H9 (cell line): ENCODE measurements around the gene ABCA7. TPM values are rescaled to one million over a fixed set of nuclear protein-coding genes. Genes with fewer than 3 reads are reported as not detected.

Experiments used
- DNase-seq: peaks from one replicate; pipeline ENCODE4 v3.0.0-alpha.2; 2017
- H2AFZ ChIP-seq: one replicate; pipeline ENCODE4 v1.6.1; 2013; ENCODE audit warnings: mild to moderate bottlenecking, low read length, control low read depth, moderate library complexity
- H2AK5ac ChIP-seq: 2 replicates; pipeline ENCODE4 v1.6.1; 2013; ENCODE audit warnings: low read length, control low read depth, mixed read lengths; ENCODE audit not compliant: insufficient read length
- H2BK120ac ChIP-seq: one replicate; pipeline ENCODE4 v1.6.1; 2013; ENCODE audit warnings: low read depth, mild to moderate bottlenecking, low read length, control low read depth, inconsistent platforms; ENCODE audit not compliant: poor library complexity, severe bottlenecking
- H2BK12ac ChIP-seq: 2 replicates; pipeline ENCODE4 v1.6.1; 2013; ENCODE audit warnings: low read length, control low read depth, mixed read lengths, low read depth; ENCODE audit not compliant: insufficient read length
- H2BK15ac ChIP-seq: 2 replicates; pipeline ENCODE4 v1.6.1; 2013; ENCODE audit warnings: low read depth, low read length, control low read depth
- H2BK20ac ChIP-seq: one replicate; pipeline ENCODE4 v1.6.1; 2013; ENCODE audit warnings: low read depth, mild to moderate bottlenecking, low read length, control low read depth, inconsistent platforms; ENCODE audit not compliant: poor library complexity, severe bottlenecking
- H2BK5ac ChIP-seq: 2 replicates; pipeline ENCODE4 v1.6.1; 2013; ENCODE audit warnings: low read length, control low read depth, mixed read lengths; ENCODE audit not compliant: insufficient read length
- H3K14ac ChIP-seq: 2 replicates; pipeline ENCODE4 v1.6.1; 2013; ENCODE audit warnings: low read length, control low read depth; ENCODE audit not compliant: insufficient read depth
- H3K18ac ChIP-seq: 2 replicates; pipeline ENCODE4 v1.6.1; 2013; ENCODE audit warnings: low read depth, mild to moderate bottlenecking, mixed read lengths, low read length, control low read depth; ENCODE audit not compliant: insufficient read length
- H3K23ac ChIP-seq: 2 replicates; pipeline ENCODE4 v1.6.1; 2013; ENCODE audit warnings: low read length, control low read depth, mixed read lengths, low read depth; ENCODE audit not compliant: insufficient read length
- H3K23me2 ChIP-seq: 2 replicates; pipeline ENCODE4 v1.6.1; 2013; ENCODE audit warnings: low read depth, mild to moderate bottlenecking, mixed read lengths, low read length, control low read depth; ENCODE audit not compliant: insufficient read length, poor library complexity, severe bottlenecking
- H3K27ac ChIP-seq: 2 replicates; pipeline ENCODE4 v1.5.1; 2013; ENCODE audit warnings: low read length, control low read depth, mixed read lengths, low read depth; ENCODE audit not compliant: insufficient read length
- H3K27me3 ChIP-seq: 2 replicates; pipeline ENCODE4 v1.6.1; 2013; ENCODE audit warnings: low read length, control low read depth, inconsistent platforms; ENCODE audit not compliant: insufficient read depth
- H3K4ac ChIP-seq: 2 replicates; pipeline ENCODE4 v1.6.1; 2013; ENCODE audit warnings: low read depth, mild to moderate bottlenecking, control low read depth, inconsistent platforms, low read length, moderate library complexity
- H3K4me1 ChIP-seq: 2 replicates; pipeline ENCODE4 v1.6.1; 2013; ENCODE audit warnings: low read length, control low read depth, inconsistent platforms; ENCODE audit not compliant: insufficient read depth
- H3K4me2 ChIP-seq: 2 replicates; pipeline ENCODE4 v1.6.1; 2013; ENCODE audit warnings: low read length, control low read depth, mixed read lengths; ENCODE audit not compliant: insufficient read length, insufficient read depth
- H3K56ac ChIP-seq: 2 replicates; pipeline ENCODE4 v1.6.1; 2013; ENCODE audit warnings: low read depth, mild to moderate bottlenecking, mixed read lengths, low read length, control low read depth; ENCODE audit not compliant: insufficient read length
- H3K79me1 ChIP-seq: 2 replicates; pipeline ENCODE4 v1.6.1; 2013; ENCODE audit warnings: low read depth, mild to moderate bottlenecking, moderate library complexity, low read length, control low read depth, inconsistent platforms; ENCODE audit not compliant: insufficient read depth, poor library complexity, severe bottlenecking
- H3K79me2 ChIP-seq: 2 replicates; pipeline ENCODE4 v1.6.1; 2013; ENCODE audit warnings: low read length, control low read depth, inconsistent platforms; ENCODE audit not compliant: insufficient read depth
- H3K9ac ChIP-seq: 2 replicates; pipeline ENCODE4 v1.6.1; 2013; ENCODE audit warnings: low read length, control low read depth, mixed read lengths; ENCODE audit not compliant: insufficient read length; ENCODE audit errors: extremely low read depth
- H3K9me3 ChIP-seq: one replicate; pipeline ENCODE4 v1.6.1; 2013; ENCODE audit warnings: low read depth, low read length, inconsistent platforms; ENCODE audit not compliant: control insufficient read depth
- H3T11ph ChIP-seq: one replicate; pipeline ENCODE4 v1.6.1; 2013; ENCODE audit warnings: mild to moderate bottlenecking, low read length, control low read depth, inconsistent platforms
- H4K20me1 ChIP-seq: one replicate; pipeline ENCODE4 v1.6.1; 2013; ENCODE audit not compliant: control insufficient read depth, insufficient read length, insufficient read depth
- H4K5ac ChIP-seq: 2 replicates; pipeline ENCODE4 v1.6.1; 2013; ENCODE audit warnings: low read depth, mild to moderate bottlenecking, mixed read lengths, low read length, control low read depth; ENCODE audit not compliant: insufficient read length
- H4K8ac ChIP-seq: replicated peaks from 2 replicates; pipeline ENCODE4 v1.6.1; 2013; ENCODE audit warnings: low read length, control low read depth, mixed read lengths, low read depth; ENCODE audit not compliant: insufficient read length
- H4K91ac ChIP-seq: 2 replicates; pipeline ENCODE4 v1.6.1; 2013; ENCODE audit warnings: low read depth, mild to moderate bottlenecking, moderate library complexity, mixed read lengths, low read length, control low read depth; ENCODE audit not compliant: insufficient read length
- H3K27ac Mint-ChIP-seq, 3 experiments: 2 replicates in 2 of 3; 3 replicates in 1 of 3; pipeline ENCODE4 v1.8.0; 2020 to 2021; ENCODE audit warnings: mixed read lengths in 3 of 3, mild to moderate bottlenecking in 1 of 3, moderate library complexity in 1 of 3
- H3K27me3 Mint-ChIP-seq: 2 replicates; pipeline ENCODE4 v1.8.0; 2021; ENCODE audit warnings: low read depth, mild to moderate bottlenecking, moderate library complexity, mixed read lengths
- H3K36me3 Mint-ChIP-seq, 3 experiments: 2 replicates in 2 of 3; 3 replicates in 1 of 3; pipeline ENCODE4 v1.8.0; 2020 to 2021; ENCODE audit warnings: low read depth in 3 of 3, mixed read lengths in 3 of 3; ENCODE audit not compliant: insufficient read depth in 1 of 3
- H3K4me1 Mint-ChIP-seq, 2 experiments: 2 replicates each; pipeline ENCODE4 v1.8.0; 2020; ENCODE audit warnings: mixed read lengths in 2 of 2
- H3K4me3 Mint-ChIP-seq, 2 experiments: 2 replicates in 1 of 2; 3 replicates in 1 of 2; pipeline ENCODE4 v1.8.0; 2020 to 2021; ENCODE audit warnings: mild to moderate bottlenecking in 2 of 2, mixed read lengths in 2 of 2, moderate library complexity in 1 of 2
- H3K9me3 Mint-ChIP-seq, 2 experiments: 2 replicates in 1 of 2; 3 replicates in 1 of 2; pipeline ENCODE4 v1.8.0; 2020; ENCODE audit warnings: mild to moderate bottlenecking in 2 of 2, mixed read lengths in 2 of 2, moderate library complexity in 1 of 2
- CTCF ChIP-seq: fragments of 200-600 bp; sonication (generic); conservative IDR thresholded peaks from 3 replicates; pipeline ENCODE4 v1.8.0; 2021; ENCODE audit warnings: antibody characterized with exemption, mild to moderate bottlenecking
- WGBS: extraction: QIAGEN DNeasy Blood & Tissue Kit; methylation state at CpG from one replicate; pipeline ENCODE4 v1.1.7; 2013; ENCODE audit warnings: missing lambda C conversion rate, low lambda C conversion rate, mixed read lengths; ENCODE audit not compliant: insufficient read length; ENCODE audit errors: extremely low coverage; 5-methylcytosine and 5-hydroxymethylcytosine counted together
- total RNA-seq: library from RNA; stranded (reverse); gene quantifications from 2 replicates; pipeline ENCODE4 v1.2.1, GENCODE V29; 2021

Gene ABCA7
- total RNA-seq, 1 experiment from 2014 or later: 34.6 TPM

DNA sequence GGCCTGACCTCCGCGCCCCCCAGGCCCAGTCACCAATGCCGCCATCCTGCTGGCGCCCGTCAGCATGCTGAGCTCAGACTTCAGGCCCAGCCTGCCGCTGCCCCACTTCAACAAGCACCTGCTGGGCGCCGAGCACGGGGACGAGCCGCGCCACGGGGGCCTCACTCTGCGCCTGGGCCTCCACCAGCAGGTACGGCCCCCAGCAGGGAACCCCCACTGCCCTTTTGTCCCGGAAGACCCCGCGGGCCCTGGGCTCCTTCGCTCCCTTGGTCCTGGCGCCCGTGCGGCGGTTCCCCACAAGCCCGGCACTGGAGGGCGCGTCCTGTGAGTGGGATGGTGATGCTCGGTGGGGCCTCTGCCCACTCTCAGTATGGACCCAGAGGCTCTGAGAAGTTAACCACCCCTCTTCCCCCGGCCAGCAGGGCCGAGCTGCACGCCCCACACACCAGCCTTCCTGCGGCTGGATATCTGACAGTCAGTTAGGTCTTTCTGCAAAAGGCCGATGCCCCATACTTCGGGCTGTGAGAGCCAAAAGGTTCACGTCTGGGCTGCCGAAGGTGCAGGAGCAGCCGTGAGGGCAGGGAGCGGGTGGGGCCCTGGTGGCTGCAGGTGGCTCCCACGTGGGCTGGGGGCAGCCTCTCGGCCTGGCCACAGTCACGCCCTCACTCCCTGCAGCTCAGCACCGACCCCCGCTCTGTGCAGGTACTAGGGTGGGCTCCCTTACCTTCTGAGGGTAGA is 47.8 kb upstream of the ABCA7 start:
- no peak for DNase-seq
- Histone ChIP-seq H2BK5ac (no peak overlapping the region), H3K27me3 (no peaks in the 10 kb centered on the region; the same call in 1 of the 2 replicates), H3K4me2 (no peak overlapping the region), H3K23me2 (no peaks in the 10 kb centered on the region), H3K27ac (no peak overlapping the region), H3K23ac (no peak overlapping the region), H2BK12ac (no peak overlapping the region), H4K5ac (no peak overlapping the region), H3K79me2 (no peaks in the 10 kb centered on the region), H2BK120ac (no peak overlapping the region), H2BK15ac (no peak overlapping the region), H2BK20ac (no peak overlapping the region), H3K79me1 (no peaks in the 10 kb centered on the region), H3T11ph (no peak overlapping the region), H3K9ac (no peak overlapping the region), H3K56ac (no peak overlapping the region), H4K20me1 (peaks cover 7% of the 10 kb centered on the region), H2AK5ac (no peak overlapping the region), H3K4me1 (no peaks in the 10 kb centered on the region), H4K8ac (no peak overlapping the region), H4K91ac (no peak overlapping the region), H3K18ac (no peak overlapping the region), H2AFZ (no peak overlapping the region), H3K4ac (no peak overlapping the region), H3K14ac (no peak overlapping the region), H3K9me3 (no peaks in the 10 kb centered on the region)
- WGBS: no CpG with 5 or more reads among the region's 42 CpGs
- H3K4me3 Mint-ChIP-seq: no peak overlapping the region
- peaks cover 9% of the 10 kb centered on the region for H3K27me3 Mint-ChIP-seq
- no peak overlapping the region for H3K27ac Mint-ChIP-seq
- H3K36me3 Mint-ChIP-seq: peaks cover 5 to 31% (median 27%) of the 10 kb centered on the region in 3 experiments; a peak in 6 of 7 replicates
- no peaks in the 10 kb centered on the region for H3K9me3 Mint-ChIP-seq
- TF ChIP-seq CTCF: no peak
- H3K4me1 Mint-ChIP-seq: peaks cover 5 to 16% of the 10 kb centered on the region in 2 experiments
